Measurements from ENCODE around the gene TOMM40L.
A peak's percentile ranks its signal among the peaks of the same experiment; 100 is the strongest.

The TOMM40L gene

GRCh38 chr1:161225534-161226319, at the start of gene TOMM40L:
Gene TOMM40L, plus strand, starts transcription at chr1:161226060. Its CDS starts 430 bp downstream, at chr1:161226490.
- DNase-seq (ENCODE audit: low read depth), result peak; percentile 100
- TF ChIP-seq, protein P1, sequence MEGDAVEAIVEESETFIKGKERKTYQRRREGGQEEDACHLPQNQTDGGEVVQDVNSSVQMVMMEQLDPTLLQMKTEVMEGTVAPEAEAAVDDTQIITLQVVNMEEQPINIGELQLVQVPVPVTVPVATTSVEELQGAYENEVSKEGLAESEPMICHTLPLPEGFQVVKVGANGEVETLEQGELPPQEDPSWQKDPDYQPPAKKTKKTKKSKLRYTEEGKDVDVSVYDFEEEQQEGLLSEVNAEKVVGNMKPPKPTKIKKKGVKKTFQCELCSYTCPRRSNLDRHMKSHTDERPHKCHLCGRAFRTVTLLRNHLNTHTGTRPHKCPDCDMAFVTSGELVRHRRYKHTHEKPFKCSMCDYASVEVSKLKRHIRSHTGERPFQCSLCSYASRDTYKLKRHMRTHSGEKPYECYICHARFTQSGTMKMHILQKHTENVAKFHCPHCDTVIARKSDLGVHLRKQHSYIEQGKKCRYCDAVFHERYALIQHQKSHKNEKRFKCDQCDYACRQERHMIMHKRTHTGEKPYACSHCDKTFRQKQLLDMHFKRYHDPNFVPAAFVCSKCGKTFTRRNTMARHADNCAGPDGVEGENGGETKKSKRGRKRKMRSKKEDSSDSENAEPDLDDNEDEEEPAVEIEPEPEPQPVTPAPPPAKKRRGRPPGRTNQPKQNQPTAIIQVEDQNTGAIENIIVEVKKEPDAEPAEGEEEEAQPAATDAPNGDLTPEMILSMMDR (IDR thresholded peaks at IDR 0.05; ENCODE audit: low read length, missing control alignments), result peak; percentile 79

DNA sequence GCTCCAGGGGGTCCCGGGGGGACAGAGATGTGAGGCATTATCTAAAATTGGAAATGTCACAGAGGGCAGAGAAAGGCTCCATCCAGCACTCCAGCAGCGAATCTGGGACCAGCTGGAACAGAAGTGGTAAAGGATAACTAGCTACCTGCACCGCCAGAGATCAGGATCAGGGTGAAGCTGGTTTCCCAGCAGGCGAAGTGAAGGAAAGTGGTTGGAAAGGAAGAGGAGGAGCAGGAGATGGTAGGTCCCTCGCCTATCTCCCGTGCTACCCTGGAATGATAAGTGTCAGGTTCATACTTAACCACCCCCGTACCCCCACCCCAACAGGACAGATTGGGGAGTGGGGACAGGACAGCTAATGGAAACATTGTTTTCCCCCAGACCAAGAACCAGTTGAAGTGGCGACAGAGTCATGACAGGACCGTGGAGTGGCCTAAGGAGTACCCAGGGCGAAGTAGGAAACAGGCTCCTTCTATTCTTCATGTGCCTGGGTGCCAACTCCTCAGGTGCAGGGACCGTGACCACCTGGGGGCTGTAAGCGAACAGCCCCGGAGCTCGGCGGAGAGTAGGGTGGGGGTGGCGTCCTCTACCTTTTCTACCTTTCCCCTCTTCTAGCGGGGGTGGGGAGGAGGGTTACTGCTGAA, 49.3 kb upstream of the TOMM40L start:
- peak overlapping the region; percentile 98 for H3K4me3 ChIP-seq (replicated peaks; ENCODE audit: low read depth, low read length)
- TF ChIP-seq, protein P1 (IDR thresholded peaks at IDR 0.05; ENCODE audit: low read length, missing control alignments), result no peak
- DNase-seq (ENCODE audit: low read depth), result no peak

More at GRCh38 chr1:161225534-161226319, at the start of gene TOMM40L:
- H3K4me3 ChIP-seq (replicated peaks; ENCODE audit: low read depth, low read length), result peak within 1 kb of the TSS; percentile 98

GRCh38 chr1:161177112-161177935, 48.5 kb upstream of the TOMM40L start, which contains the start of gene B4GALT3:
Gene B4GALT3, minus strand, starts transcription at chr1:161177507. Its CDS starts 1,447 bp downstream, at chr1:161176060.
- peak within 1 kb of the TSS; percentile 98 for H3K4me3 ChIP-seq (replicated peaks; ENCODE audit: low read depth, low read length)
- TF ChIP-seq, protein P1 (IDR thresholded peaks at IDR 0.05; ENCODE audit: low read length, missing control alignments), result no peak
- peak; percentile 74 for DNase-seq (ENCODE audit: low read depth)

- TF ChIP-seq, protein P1 (IDR thresholded peaks at IDR 0.05; ENCODE audit: low read length, missing control alignments), result no peak
- no peak for DNase-seq (ENCODE audit: low read depth)
- peak overlapping the region; percentile 98 for H3K4me3 ChIP-seq (replicated peaks; ENCODE audit: low read depth, low read length)
Observed at GRCh38 chr1:161177936-161178244, 48.0 kb upstream of the TOMM40L start.

DNA sequence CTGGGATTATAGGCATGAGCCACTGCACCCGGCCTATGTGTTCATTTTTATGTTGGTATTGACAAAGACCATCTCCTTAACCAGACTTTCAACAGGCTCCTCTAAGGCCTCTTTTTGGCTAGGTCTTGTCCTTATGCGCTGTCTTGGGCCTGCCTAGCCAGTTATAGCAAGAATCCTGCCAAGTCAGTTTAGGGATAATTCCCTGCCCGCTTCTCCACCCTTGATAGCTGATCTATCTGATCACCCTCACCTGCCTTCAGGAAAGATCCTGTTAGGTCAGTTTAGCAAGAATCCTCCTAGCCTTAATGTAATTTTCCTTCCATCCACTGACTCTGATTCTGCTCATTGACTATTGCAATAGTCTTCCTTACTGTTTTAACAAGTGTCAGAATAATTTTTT, 46.2 kb upstream of the TOMM40L start:
- H3K4me3 ChIP-seq (replicated peaks; ENCODE audit: low read depth, low read length), result no peak overlapping the region
- TF ChIP-seq, protein P1 (IDR thresholded peaks at IDR 0.05; ENCODE audit: low read length, missing control alignments), result no peak
- DNase-seq (ENCODE audit: low read depth), result no peak

DNA sequence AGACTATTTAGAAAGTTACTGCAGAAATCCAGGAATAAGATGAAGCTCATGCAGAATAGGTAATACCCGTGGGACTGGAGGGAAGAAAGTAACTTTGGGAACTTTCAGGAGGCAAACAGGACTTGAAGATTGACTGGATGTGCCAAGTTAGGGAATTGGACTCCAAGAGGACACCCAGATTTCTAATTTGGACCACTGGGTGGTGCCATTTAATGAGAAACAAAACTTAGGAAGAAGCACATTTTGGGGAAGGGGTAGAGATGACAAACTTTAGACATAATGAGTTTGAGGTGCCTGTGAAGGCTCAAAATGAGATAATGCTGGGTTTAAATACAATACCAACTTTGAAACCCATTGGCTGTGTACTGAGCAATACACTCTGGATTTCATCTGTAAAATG, 45.2 kb upstream of the TOMM40L start:
- H3K4me3 ChIP-seq (replicated peaks; ENCODE audit: low read depth, low read length), result no peak overlapping the region
- TF ChIP-seq, protein P1 (IDR thresholded peaks at IDR 0.05; ENCODE audit: low read length, missing control alignments), result peak; percentile 47
- peak; percentile 50 for DNase-seq (ENCODE audit: low read depth)
